ENCODE results near the gene NOG.

NOG gene

GRCh38 chr17:56639517-56639916 is 46.0 kb downstream of the NOG start:
- DNase-seq: no peak

- DNase-seq: no peak
These were observed 46.6 kb downstream of the NOG start for GRCh38 chr17:56640116-56640515.

- DNase-seq: no peak
These were observed 47.9 kb downstream of the NOG start for GRCh38 chr17:56641373-56641772.

GRCh38 chr17:56641894-56642293 is 48.4 kb downstream of the NOG start:
- no peak for DNase-seq

- DNase-seq: no peak
These were observed 48.9 kb downstream of the NOG start for GRCh38 chr17:56642424-56642823.
